A673 (cell line): ENCODE data around the gene AQP5. TPM values are rescaled to one million over a fixed set of nuclear protein-coding genes. Genes with fewer than 3 reads are reported as not detected.

Source experiments
- BruUV-seq: library from RNA; stranded (reverse); fragments of 400-500 nt; replicated peaks from 2 replicates; lab custom pipeline; 2021; lab: Mats Ljungman, UMichigan
- CTCF ChIA-PET: fragments of 300-600 bp; sonication (Branson Sonifier 250); formaldehyde crosslinking; loops from one replicate; lab custom pipeline; 2022; ENCODE audit warnings: antibody characterized with exemption; lab: Charles Lee
- POLR2A ChIA-PET: fragments of 300-600 bp; sonication (Branson Sonifier 250); formaldehyde crosslinking; loops from one replicate; lab custom pipeline; 2022; ENCODE audit warnings: antibody characterized with exemption; ENCODE audit not compliant: low non-redundant PET; lab: Charles Lee
- DNase-seq: peaks from one replicate; pipeline ENCODE4 v3.0.0-alpha.2; 2015; ENCODE audit warnings: low spot score
- H3K27ac ChIP-seq: fragments of 200-600 bp; sonication (generic); 2 replicates; pipeline ENCODE4 v1.5.1; 2016; ENCODE audit warnings: mixed run types, low read depth, mild to moderate bottlenecking, mixed read lengths, antibody characterized with exemption, low read length; ENCODE audit not compliant: poor library complexity, severe bottlenecking
- H3K27me3 ChIP-seq: fragments of 200-600 bp; sonication (generic); replicated peaks from 2 replicates; pipeline ENCODE4 v1.6.1; 2017; ENCODE audit warnings: mixed run types, low read depth, mild to moderate bottlenecking, mixed read lengths, antibody characterized with exemption, low read length; ENCODE audit not compliant: insufficient read depth, poor library complexity
- H3K36me3 ChIP-seq: fragments of 200-600 bp; sonication (generic); 2 replicates; pipeline ENCODE4 v1.6.1; 2016; ENCODE audit warnings: mixed run types, mild to moderate bottlenecking, mixed read lengths, antibody characterized with exemption, low read length; ENCODE audit not compliant: insufficient read depth, poor library complexity, severe bottlenecking
- H3K4me1 ChIP-seq: fragments of 200-600 bp; sonication (generic); 2 replicates; pipeline ENCODE4 v1.6.1; 2017; ENCODE audit warnings: mixed run types, mild to moderate bottlenecking, mixed read lengths, antibody characterized with exemption, low read length; ENCODE audit not compliant: insufficient read depth, poor library complexity, severe bottlenecking
- H3K4me3 ChIP-seq: fragments of 200-600 bp; sonication (generic); 2 replicates; pipeline ENCODE4 v1.5.1; 2016; ENCODE audit warnings: low read depth, mixed run types, mild to moderate bottlenecking, mixed read lengths, low read length; ENCODE audit not compliant: poor library complexity, severe bottlenecking
- H3K9me3 ChIP-seq: fragments of 200-600 bp; sonication (generic); 2 replicates; pipeline ENCODE4 v1.6.1; 2016; ENCODE audit warnings: mixed run types, low read depth, mild to moderate bottlenecking, mixed read lengths, antibody characterized with exemption, low read length; ENCODE audit not compliant: poor library complexity, severe bottlenecking
- EZH2 ChIP-seq: fragments of 200-600 bp; sonication (generic); IDR thresholded peaks from 2 replicates; pipeline ENCODE4 v1.6.1; 2017; ENCODE audit warnings: borderline replicate concordance, low read depth, mild to moderate bottlenecking, mixed read lengths, antibody characterized with exemption, low read length; ENCODE audit not compliant: poor library complexity, severe bottlenecking
- intact Hi-C: fragments of 100-400 bp; cut with micrococcal nuclease; formaldehyde crosslinking; loops from one replicate; pipeline ENCODE4 v1.10.0; 2022; ENCODE audit not compliant: unreplicated experiment
- total RNA-seq: library from RNA; stranded (reverse); gene quantifications from 2 replicates; pipeline ENCODE4 v1.2.3, GENCODE V29; 2021
- TF ChIP-seq, protein P1 (sequence below): fragments of 300-800, 200-600 bp; sonication (generic); conservative IDR thresholded peaks from 2 replicates; pipeline ENCODE4 v1.5.1; 2017; ENCODE audit warnings: low read depth, mild to moderate bottlenecking, antibody characterized with exemption, low read length, moderate library complexity, mixed read lengths

The AQP5 gene
- total RNA-seq, 1 experiment from 2014 or later = not detected

DNA sequence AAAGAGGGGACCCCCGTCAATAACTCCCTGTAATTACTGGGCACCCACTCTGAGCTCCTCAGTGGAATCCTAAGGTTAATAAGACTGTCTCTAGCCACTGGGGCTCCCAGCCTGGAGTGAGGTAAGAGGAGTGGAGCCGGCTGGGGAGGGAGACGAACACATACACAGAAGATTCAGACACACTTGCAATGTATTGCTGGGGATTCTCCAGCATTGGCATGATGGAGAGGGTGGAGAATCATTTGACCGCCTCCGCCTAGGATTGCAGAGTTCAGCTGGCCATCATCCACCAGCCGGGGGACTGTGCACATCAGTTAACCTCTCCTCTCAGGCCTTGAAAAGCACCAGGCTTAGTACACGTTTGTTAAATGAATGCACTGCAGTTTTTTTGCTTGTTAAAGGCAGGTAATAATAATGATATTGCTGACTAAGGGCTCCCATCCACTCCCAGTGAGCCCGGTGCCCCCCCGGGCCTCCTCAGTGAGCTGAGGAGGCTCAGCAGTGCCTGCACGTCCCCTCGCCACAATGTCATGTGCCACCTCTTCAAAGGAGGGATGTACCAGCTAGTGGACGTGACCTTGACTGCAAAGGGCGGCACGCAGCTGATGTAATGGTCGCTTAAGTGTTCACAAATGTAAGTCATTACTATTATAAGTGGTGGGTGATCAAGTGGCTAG is 37.7 kb upstream of the AQP5 start:
- no peaks in the 10 kb centered on the region for H3K27me3 ChIP-seq
- no peaks in the 10 kb centered on the region for H3K9me3 ChIP-seq
- H3K36me3 ChIP-seq = no peaks in the 10 kb centered on the region
- H3K4me1 ChIP-seq = no peaks in the 10 kb centered on the region
- H3K27ac ChIP-seq = no peak overlapping the region
- POLR2A ChIA-PET = no interaction called here
- BruUV-seq = no TSS peak
- intact Hi-C loops = no loop called here
- CTCF ChIA-PET = no interaction called here
- TF ChIP-seq, protein P1, sequence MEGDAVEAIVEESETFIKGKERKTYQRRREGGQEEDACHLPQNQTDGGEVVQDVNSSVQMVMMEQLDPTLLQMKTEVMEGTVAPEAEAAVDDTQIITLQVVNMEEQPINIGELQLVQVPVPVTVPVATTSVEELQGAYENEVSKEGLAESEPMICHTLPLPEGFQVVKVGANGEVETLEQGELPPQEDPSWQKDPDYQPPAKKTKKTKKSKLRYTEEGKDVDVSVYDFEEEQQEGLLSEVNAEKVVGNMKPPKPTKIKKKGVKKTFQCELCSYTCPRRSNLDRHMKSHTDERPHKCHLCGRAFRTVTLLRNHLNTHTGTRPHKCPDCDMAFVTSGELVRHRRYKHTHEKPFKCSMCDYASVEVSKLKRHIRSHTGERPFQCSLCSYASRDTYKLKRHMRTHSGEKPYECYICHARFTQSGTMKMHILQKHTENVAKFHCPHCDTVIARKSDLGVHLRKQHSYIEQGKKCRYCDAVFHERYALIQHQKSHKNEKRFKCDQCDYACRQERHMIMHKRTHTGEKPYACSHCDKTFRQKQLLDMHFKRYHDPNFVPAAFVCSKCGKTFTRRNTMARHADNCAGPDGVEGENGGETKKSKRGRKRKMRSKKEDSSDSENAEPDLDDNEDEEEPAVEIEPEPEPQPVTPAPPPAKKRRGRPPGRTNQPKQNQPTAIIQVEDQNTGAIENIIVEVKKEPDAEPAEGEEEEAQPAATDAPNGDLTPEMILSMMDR = no peak
- no peak for TF ChIP-seq EZH2
- DNase-seq = no peak
- H3K4me3 ChIP-seq = no peak overlapping the region

DNA sequence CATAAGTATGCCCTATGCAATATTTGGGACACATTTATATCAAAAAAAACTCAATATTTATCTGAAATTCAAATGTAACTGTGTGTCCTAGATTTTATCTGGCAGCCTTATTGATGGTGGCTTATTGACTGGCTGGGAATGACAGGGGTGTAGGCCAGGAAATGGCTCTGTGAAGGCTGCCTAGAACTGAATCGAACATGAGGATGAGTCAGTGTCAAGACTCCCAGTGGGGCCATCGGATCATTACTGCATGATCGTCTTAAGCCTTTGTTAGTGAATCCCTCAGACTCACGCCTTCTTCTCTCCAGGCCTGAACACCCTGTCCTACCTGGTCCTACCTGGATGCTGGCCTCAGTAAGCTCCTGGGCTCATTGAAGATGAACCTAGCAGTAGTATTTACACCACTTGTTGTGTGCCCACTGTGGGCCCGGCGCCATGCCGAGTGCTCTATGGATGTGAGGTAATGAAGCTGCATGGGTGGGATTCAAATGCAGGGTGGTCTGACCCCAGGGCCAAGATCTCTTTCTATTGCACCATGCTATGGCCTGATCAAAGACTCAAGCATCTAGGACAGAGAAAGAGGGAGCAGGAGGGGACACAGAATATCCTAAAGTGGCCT is 36.9 kb upstream of the AQP5 start:
- ChIA-PET CTCF (no interaction called here), POLR2A (no interaction called here)
- no peaks in the 10 kb centered on the region for H3K9me3 ChIP-seq
- H3K36me3 ChIP-seq = no peaks in the 10 kb centered on the region
- no peak for TF ChIP-seq EZH2
- TF ChIP-seq, protein P1 = no peak
- intact Hi-C loops = no loop called here
- DNase-seq = no peak
- H3K4me3 ChIP-seq = no peak overlapping the region
- BruUV-seq = no TSS peak
- H3K27me3 ChIP-seq = no peaks in the 10 kb centered on the region
- no peak overlapping the region for H3K27ac ChIP-seq
- H3K4me1 ChIP-seq = no peaks in the 10 kb centered on the region

DNA sequence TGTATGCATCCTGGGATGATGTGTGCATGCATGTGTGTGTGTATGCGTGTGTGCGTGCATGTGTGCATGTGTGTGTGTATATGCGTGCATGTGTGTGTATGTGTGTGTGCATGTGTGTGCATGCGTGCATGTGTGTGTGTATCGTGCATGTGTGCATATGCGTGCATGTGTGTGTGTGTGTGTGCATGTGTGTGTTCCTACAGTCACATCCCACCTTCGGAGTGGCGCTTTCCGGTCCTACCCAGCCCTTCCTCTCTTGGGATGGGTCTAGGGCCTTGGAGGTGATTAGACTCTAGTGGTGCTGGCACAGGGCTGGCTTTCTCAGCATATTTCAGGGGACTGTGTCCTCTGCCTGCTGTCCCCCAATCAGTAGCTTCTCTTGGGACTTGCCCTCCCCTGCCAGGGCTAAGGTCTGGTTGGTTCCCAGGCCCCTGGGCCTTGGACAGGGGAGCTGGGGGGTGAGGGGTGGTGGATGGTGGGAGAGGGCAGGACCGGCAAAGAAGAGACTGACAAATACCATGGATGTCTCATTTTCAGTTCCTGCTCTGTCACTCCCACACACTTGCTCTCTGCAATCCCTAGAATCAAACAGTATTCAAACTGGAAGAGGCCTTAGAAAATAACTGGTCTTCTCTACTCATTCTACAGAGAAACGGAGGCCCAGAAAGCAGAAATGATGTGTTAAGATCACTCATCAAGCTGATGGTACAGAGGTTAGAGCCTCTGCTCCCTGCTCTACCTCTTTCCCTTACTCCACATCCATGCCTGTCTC is 36.1 kb upstream of the AQP5 start:
- POLR2A ChIA-PET = no interaction called here

More for the DNA sequence above, 36.1 kb upstream of the AQP5 start:
- TF ChIP-seq, protein P1 = no peak
- TF ChIP-seq EZH2 = no peak
- CTCF ChIA-PET = no interaction called here
- H3K4me3 ChIP-seq = no peak overlapping the region
- H3K9me3 ChIP-seq = no peaks in the 10 kb centered on the region
- intact Hi-C loops = no loop called here
- H3K27ac ChIP-seq = no peak overlapping the region
- H3K36me3 ChIP-seq = no peaks in the 10 kb centered on the region
- no peaks in the 10 kb centered on the region for H3K27me3 ChIP-seq
- no TSS peak for BruUV-seq
- H3K4me1 ChIP-seq = no peaks in the 10 kb centered on the region
- DNase-seq = no peak
